NB4 (cell line): ENCODE measurements around the gene SPATA2.

Experiments used
- CTCF ChIP-seq: IDR thresholded peaks from one replicate; pipeline ENCODE4 v1.5.1; 2012; ENCODE audit warnings: low read depth, low read length
- MAX ChIP-seq: IDR thresholded peaks from 2 replicates; pipeline ENCODE4 v1.6.1; 2011; ENCODE audit warnings: low read depth, low read length
- MYC ChIP-seq: IDR thresholded peaks from 2 replicates; pipeline ENCODE4 v1.6.1; 2011; ENCODE audit warnings: low read depth, low read length
- POLR2A ChIP-seq: IDR thresholded peaks from 2 replicates; pipeline ENCODE4 v1.6.1; 2011; ENCODE audit warnings: mild to moderate bottlenecking; ENCODE audit not compliant: insufficient read length; ENCODE audit errors: extremely low read depth

GRCh38 chr20:49909499-49910339, 5.6 kb downstream of the SPATA2 start:
- peak; percentile 63 for TF ChIP-seq CTCF
- no peak for TF ChIP-seq MAX
- no peak for TF ChIP-seq POLR2A
- no peak for TF ChIP-seq MYC
